HG03558 (cell line): ENCODE results near the gene ZBTB7A.

Experiments used
- ATAC-seq: cut with Tn5 transposase; IDR thresholded peaks from one replicate; pipeline ENCODE4 v1.9.1; 2021; ENCODE audit warnings: moderate number of reproducible peaks; ENCODE audit not compliant: unreplicated experiment; ENCODE audit errors: extremely low read depth

ZBTB7A gene

GRCh38 chr19:4038661-4039423 lies 27.9 kb downstream of the ZBTB7A start:
- ATAC-seq = no peak

DNA sequence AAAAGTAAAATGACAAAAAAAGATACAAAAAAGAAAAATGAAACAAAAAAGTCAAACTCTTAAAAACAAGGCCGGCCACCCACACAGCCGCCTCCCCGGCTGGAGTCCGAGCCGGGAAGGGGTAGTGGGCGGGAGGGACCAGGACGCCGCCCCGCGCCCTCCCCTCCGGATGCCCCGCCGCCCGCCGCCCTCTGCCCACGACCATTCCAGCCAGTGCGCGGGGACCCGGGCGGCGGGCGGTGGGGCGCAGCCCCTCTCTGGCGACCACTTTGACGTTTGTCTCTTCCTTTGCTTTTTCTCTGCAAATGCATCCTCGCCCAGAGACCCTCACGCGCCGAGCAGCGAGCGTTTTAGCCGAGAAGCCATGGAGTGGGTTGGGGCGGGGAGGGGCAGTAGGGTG lies 28.6 kb downstream of the ZBTB7A start:
- ATAC-seq = no peak

DNA sequence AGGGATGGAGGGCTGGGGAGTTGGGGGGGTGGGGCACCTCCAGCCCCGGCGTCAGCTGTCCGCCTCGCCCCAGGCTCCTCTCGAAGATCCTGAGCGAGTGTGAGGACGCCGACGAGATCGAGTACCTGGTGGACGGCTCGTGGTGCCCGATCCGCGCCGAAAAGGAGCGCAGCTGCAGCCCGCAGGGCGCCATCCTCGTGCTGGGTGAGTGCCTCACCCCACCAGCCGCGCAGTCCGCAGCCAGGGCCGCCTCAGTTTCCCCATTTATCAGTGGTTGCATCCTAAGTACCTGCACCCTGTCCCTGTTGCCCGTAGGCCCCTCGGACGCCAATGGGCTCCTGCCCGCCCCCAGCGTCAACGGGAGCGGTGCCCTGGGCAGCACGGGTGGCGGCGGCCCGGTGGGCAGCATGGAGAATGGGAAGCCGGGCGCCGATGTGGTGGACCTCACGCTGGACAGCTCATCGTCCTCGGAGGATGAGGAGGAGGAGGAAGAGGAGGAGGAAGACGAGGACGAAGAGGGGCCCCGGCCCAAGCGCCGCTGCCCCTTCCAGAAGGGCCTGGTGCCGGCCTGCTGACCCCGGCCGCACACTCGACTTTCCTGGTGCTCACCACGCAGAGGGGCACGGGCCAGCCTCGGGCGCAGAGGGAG lies 29.3 kb downstream of the ZBTB7A start:
- no peak for ATAC-seq

- no peak for ATAC-seq
Observed at GRCh38 chr19:4036576-4037300, 30.0 kb downstream of the ZBTB7A start.

DNA sequence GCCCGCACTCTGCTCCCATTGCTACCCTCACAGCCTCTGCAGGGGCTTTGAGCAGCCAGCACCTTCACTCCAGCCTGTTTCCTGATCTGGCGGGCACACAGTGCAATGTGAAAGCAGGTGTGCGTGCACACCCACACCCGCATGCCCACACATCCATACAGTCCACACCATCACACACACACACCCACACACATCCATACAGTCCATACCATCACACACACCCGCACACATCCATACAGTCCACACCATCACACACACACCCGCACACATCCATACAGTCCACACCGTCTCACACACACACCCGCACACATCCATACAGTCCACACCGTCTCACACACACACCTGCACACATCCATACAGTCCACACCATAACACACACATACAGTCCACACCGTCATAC lies 31.1 kb downstream of the ZBTB7A start:
- no peak for ATAC-seq

DNA sequence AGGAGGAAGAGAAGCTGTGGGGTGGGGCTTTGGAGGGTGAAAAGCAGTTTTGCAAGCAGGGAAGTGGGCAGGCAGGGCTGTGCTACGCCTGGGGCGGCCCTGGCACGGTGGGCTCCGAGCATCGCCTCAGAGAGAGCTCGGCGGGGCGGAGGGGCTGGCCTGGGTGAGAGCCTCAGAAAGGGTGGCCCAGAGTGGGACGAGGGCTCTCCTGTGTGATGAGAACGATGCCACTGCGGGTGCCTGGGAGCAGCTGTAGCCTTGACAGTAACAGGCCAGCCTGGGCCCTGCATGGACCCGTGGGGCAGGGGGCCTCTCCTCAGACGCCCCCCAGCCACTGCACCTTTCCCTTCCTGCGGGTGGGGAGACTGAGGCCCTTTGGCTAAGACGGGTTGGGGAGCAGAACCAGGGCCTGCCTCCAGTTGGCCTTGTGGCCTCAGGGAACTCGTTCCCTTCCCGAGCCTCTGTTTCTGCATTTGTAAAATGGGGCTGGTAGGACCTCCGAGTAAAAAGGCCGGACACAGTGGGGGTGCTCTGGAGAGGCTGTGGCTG lies 31.6 kb downstream of the ZBTB7A start:
- ATAC-seq = no peak

DNA sequence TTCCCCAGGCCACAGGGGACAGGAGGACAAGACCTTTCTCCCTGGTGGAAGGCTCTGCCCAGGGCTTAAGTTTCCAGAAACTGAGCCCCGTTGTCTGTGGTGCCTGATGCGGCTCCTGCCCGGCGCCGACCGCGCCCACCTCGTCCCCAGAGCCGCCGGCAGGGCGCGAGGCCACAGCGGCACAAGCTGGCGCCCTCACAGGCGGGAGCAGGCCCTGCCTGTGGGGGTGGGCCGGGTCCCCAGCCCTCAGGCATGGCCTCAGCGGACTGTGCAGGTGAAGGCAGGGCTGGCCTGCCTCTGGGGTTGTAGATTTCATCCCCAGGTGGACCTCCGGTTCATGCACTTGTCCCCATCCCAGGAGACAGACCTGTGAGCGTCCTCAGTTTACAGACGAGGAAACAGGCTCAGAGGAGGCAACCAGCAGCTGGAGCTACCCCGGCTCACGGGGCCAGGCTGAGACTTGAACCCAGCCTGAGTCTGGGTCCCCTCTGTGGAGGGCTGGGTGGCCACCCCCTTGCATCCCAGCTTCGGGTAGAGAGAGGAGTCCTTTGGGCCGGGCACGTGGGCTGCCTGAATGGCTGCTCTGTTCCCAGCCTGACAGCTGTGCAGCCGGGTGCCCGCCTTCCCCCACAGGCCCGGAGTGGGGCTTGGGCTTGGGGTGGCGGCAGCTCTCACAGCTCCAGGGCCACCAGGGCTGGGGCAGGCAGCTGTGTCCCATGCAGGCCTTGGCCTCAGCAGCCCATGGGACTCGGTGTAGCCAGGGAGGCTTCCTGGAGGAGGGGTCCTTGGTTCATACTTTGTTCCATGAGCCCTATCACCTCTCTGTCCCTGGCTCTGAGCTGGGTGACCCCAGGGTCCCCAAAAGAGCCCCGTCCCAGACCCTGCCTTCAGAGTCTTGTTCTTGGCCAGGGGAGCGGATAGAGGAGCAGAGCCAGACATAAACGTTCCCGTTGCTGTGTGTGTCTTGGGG lies 32.4 kb downstream of the ZBTB7A start:
- ATAC-seq = no peak

- no peak for ATAC-seq
Observed at GRCh38 chr19:4033028-4033956, 33.4 kb downstream of the ZBTB7A start.

DNA sequence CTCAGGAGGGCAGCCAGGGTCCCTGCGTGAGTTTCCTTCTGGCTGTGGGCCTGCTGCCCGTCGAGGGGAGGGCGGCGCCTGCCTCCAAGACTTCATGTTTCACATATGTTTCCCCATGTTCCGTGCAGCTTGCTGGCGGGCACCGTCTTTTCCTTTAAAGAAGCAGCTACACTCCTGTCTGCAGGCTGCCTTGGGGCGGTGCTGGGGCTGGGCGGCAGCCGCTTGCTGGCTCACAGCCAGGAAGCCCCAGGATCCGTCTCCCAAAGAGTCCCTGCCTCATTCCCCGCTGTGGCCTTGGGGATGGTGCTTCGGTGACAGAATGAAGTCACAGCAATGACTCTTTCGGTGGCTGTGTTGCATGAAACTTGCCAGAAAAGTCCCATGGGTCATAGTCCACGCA lies 34.3 kb downstream of the ZBTB7A start:
- no peak for ATAC-seq

DNA sequence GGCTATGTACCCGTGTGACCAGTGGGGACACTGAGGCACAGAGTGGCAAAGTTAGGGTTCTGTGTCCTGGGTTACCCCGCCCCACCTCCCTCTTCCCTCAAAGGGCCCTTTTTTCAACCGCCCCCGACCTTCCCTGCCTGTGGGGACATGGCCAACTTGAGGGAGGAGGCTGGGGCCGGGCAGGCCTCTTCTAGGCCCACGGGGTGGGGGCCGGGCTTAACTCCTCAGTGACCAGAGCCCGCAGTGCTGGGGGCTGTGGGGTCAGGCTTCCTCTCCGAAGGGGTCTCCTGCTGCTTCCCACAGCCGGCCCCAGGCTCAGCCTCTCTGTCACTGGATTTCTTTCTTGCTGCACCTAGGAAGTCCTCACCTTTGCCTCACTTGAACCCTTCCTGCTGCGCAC lies 35.3 kb downstream of the ZBTB7A start:
- ATAC-seq = no peak

DNA sequence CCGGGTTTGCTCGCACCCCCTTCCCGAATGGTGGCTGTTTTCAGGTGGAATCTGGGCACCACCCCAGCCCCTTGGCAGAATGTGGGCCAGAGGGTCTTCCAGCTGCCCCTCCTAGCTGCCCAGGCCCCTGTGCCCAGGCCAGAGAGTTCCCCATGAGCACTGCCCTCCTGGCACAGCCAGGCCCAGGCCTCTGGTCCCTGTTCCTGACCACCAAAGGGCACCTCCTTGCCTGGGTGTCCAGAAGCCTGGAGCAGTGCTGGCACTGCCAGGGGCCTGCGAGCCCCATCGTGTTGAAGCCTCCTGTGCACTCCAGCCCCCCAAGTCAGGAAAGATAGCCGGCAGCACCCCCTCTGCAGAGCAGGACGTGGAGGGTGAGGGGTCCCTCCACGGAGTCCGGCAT lies 35.7 kb downstream of the ZBTB7A start:
- no peak for ATAC-seq

DNA sequence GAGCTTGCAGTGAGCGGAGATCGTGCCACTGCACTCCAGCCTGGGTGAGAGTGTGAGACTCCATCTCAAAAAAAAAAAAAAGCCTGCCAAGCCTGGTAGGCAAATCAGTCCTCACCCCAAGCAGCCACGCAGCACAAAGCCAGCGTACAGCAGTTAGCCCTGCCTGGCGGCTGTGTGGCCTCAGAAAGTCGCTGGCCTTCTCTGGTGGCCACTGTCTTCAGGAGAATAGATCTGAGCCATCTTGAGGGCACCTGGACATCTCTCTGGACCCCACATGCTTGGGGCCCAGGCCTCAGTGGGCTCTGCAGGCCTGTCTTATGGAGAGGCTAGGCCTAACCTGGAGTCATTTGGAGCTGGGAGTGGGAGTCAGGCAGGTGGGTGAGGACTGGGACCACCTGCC lies 36.1 kb downstream of the ZBTB7A start:
- ATAC-seq = no peak

DNA sequence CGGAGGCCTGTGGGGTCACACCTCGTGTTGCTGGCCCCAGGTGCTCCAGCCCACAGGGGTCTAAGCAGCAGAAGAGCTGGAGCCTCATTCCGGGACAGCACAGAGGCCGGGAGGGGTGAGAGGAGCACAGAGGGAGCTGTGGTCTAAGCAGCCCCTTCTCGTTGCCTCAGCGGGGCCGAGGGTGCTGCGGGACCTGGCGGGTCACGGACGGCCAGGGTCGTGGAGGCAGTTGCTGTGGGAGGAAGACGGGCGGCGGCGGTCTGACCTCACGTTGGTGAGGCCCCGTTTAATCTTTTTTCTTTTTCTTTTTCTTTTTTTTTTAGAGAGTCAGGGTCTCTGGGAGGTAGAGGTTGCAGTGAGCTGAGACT lies 37.5 kb downstream of the ZBTB7A start:
- no peak for ATAC-seq

DNA sequence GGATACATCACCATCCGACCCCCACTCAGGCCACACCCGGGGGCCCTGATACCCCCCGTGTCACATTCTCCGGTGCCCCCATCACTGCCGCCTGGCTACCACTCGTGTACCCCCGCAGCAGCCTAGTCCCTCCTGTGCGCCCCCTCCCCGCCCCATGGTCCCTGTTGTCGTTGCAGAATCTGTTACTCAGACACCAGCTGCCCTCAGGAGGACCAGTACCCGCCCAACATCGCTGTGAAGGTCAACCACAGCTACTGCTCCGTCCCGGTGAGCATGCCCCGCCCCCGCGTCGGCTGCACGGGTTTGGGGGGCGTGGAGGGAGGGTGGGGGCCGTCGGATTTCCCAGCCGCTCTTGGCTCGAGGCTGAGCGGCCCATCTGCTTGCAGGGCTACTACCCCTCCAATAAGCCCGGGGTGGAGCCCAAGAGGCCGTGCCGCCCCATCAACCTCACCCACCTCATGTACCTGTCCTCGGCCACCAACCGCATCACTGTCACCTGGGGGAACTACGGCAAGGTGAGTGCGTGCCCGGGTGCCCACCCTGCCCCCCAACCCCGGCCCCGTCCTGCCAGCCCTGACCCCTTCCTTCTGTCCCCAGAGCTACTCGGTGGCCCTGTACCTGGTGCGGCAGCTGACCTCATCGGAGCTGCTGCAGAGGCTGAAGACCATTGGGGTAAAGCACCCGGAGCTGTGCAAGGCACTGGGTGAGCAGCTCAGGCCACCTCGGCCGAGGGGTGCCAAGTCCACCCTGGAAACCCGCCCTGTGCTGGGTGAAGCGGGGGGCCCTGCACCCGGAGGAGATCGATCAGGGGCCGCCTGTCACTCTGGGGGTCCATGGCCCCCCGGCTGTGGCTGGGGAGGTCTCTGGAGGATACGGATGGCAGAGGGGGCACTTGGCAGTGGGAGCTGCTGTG lies 38.1 kb downstream of the ZBTB7A start:
- ATAC-seq = no peak

DNA sequence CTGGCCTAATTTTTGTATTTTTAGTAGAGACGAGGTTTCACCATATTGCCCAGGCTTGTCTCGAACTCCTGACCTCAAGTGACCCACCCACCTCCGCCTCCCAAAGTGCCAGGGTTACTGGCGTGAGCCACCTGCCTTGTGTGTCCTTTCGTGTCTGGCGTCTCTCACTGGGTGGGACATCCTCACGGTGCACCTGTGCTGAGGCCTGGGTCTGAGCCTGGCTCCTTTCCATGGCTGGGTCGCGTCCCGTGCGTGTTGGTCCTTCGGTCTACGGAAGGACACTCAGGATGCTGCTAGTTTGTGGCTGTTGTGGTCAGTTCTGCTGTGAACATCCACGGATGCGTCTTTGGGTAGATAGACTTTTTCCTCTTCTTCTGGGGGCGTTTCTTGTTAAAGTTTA lies 39.6 kb downstream of the ZBTB7A start:
- no peak for ATAC-seq

DNA sequence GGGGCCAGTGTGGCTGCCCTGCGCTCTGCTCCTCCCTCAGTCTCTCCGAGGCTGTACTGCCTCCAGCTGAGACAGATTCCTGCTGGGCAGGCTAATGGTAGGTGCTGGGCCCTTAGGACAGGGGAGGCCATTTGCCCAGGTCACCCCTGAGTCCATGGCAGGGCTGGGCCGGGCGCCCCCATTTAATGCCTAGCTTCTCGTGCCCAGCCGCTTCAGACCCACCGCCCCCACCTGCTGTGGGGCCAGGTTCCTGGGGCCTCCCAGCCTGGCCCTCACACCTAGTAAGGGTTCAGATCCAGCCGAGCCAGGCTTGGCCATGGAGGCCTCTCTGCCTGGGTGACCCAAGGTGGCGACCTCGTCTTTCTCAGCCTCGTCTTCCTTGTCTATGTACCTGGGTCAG lies 41.4 kb downstream of the ZBTB7A start:
- no peak for ATAC-seq

- ATAC-seq = no peak
Observed at GRCh38 chr19:4023600-4024398, 42.9 kb downstream of the ZBTB7A start.
